Measurements from ENCODE around the gene PRDX6.
"Not testable (repeated sequence)": the region's sequence is repeated elsewhere in the genome, so short reads cannot be mapped to it uniquely, and the experiment has no call there.

Gene PRDX6

DNA sequence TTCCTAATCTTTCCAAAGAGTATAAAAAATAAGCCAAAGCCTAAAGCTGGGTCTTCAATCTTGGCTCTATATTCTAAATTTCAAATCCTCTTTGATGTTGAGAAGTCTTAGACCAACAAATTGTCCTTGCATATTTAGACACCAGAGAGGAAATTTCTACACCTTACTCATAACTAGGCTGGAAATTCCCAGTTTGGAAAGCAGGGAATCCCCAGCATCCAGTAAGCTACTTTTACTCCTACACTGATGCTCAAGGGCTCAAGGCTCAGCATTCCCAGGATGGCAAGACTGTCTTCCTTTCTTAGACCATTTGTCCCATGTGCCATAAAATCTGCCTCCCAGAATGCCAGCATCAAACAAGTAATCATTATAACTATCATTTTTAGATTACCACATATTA, 28.3 kb downstream of the PRDX6 start:
- TF ChIP-seq, protein P1, sequence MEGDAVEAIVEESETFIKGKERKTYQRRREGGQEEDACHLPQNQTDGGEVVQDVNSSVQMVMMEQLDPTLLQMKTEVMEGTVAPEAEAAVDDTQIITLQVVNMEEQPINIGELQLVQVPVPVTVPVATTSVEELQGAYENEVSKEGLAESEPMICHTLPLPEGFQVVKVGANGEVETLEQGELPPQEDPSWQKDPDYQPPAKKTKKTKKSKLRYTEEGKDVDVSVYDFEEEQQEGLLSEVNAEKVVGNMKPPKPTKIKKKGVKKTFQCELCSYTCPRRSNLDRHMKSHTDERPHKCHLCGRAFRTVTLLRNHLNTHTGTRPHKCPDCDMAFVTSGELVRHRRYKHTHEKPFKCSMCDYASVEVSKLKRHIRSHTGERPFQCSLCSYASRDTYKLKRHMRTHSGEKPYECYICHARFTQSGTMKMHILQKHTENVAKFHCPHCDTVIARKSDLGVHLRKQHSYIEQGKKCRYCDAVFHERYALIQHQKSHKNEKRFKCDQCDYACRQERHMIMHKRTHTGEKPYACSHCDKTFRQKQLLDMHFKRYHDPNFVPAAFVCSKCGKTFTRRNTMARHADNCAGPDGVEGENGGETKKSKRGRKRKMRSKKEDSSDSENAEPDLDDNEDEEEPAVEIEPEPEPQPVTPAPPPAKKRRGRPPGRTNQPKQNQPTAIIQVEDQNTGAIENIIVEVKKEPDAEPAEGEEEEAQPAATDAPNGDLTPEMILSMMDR (IDR thresholded peaks at IDR 0.05; ENCODE audit: extremely low read depth, insufficient read depth, missing control alignments), result no peak
- in situ Hi-C loops (cut with MboI; ENCODE audit: low pct_unique_long_range_greater_than_20kb, low sequenced_read_pairs, unreplicated experiment), result no loop called here
- DNase-seq (ENCODE audit: low spot score), result no peak

DNA sequence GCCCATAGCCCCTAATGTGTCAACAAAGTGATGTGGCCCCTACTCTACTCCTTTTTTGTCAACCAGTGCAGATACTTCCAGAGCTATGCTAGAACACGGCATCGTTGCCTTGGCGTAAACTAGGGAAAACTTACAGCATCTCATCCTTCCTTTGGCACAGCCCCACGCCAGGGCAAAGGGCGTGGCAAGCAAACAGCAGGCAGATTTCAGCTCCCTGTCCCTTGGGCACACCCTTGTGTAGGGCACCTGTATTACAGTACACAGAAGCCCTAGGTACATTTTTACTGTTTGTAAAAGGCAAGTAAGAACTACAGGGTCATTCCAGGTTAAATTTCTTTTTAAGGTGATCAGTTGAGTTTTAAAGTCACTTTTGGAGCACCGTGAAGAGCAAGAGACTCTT, 29.3 kb downstream of the PRDX6 start:
- in situ Hi-C loops (cut with MboI; ENCODE audit: low pct_unique_long_range_greater_than_20kb, low sequenced_read_pairs, unreplicated experiment), result no loop called here
- TF ChIP-seq, protein P1 (IDR thresholded peaks at IDR 0.05; ENCODE audit: extremely low read depth, insufficient read depth, missing control alignments), result no peak
- DNase-seq (ENCODE audit: low spot score), result no peak

GRCh38 chr1:173507205-173507846, 30.2 kb downstream of the PRDX6 start:
- in situ Hi-C loops (cut with MboI; ENCODE audit: low pct_unique_long_range_greater_than_20kb, low sequenced_read_pairs, unreplicated experiment), result no loop called here
- TF ChIP-seq, protein P1 (IDR thresholded peaks at IDR 0.05; ENCODE audit: extremely low read depth, insufficient read depth, missing control alignments), result no peak
- no peak for DNase-seq (ENCODE audit: low spot score)

DNA sequence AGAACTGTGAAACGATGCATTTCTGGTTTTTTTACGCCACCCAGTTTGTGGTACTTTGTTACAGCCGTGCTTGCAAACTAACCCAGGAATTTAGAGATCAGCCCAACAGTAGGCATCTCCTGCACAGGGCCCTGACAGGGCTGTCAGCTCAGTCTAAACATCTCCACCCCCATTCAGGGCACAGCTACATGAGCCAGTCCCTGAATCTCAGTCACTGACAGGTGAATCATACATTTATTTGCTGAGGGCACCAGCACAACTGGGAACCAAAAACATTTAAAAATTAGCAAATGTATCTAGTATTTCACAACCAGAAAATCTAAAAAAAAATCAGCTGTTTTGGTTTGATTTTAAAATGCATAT, 30.7 kb downstream of the PRDX6 start:
- in situ Hi-C loops (cut with MboI; ENCODE audit: low pct_unique_long_range_greater_than_20kb, low sequenced_read_pairs, unreplicated experiment), result no loop called here
- DNase-seq (ENCODE audit: low spot score), result no peak
- TF ChIP-seq, protein P1 (IDR thresholded peaks at IDR 0.05; ENCODE audit: extremely low read depth, insufficient read depth, missing control alignments), result no peak

GRCh38 chr1:173508541-173508940, 31.4 kb downstream of the PRDX6 start:
- in situ Hi-C loops (cut with MboI; ENCODE audit: low pct_unique_long_range_greater_than_20kb, low sequenced_read_pairs, unreplicated experiment), result no loop called here
- DNase-seq (ENCODE audit: low spot score), result no peak
- TF ChIP-seq, protein P1 (IDR thresholded peaks at IDR 0.05; ENCODE audit: extremely low read depth, insufficient read depth, missing control alignments), result no peak

DNA sequence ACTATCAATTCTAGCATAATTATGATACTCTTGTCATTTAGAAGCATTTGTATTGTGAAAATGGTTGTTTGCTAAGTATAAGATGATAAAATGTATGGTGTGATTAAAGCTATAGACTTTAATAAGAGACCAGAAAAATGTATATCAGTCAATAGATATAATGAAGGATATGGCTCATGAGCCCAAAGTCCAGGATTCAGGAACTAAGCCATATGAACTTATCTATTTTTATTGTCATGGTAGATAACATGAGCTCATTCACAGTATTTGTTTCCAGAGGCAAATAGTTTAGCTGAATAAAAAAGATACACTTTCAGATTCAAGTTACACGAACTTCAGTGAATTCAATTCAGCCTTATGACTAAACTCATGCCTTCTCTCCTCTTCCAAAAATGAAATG, 32.7 kb downstream of the PRDX6 start:
- in situ Hi-C loops (cut with MboI; ENCODE audit: low pct_unique_long_range_greater_than_20kb, low sequenced_read_pairs, unreplicated experiment), result no loop called here
- TF ChIP-seq, protein P1 (IDR thresholded peaks at IDR 0.05; ENCODE audit: extremely low read depth, insufficient read depth, missing control alignments), result no peak
- DNase-seq (ENCODE audit: low spot score), result no peak

- in situ Hi-C loops (cut with MboI; ENCODE audit: low pct_unique_long_range_greater_than_20kb, low sequenced_read_pairs, unreplicated experiment); DNase-seq (ENCODE audit: low spot score): not testable (repeated sequence)
Observed at GRCh38 chr1:173514503-173514902, 37.4 kb downstream of the PRDX6 start.
